A204.1 (cell line): ENCODE measurements around the gene RNF41.
"Not testable (repeated sequence)": the region's sequence is repeated elsewhere in the genome, so short reads cannot be mapped to it uniquely, and the experiment has no call there.

Source experiments
- FAIRE-seq: peaks from 2 replicates; lab custom pipeline; 2012; peaks lifted over from hg19 to GRCh38; lab: Jason Lieb, UNC

The RNF41 gene

GRCh38 chr12:56165369-56165768 lies 56.4 kb downstream of the RNF41 start:
- FAIRE-seq: no peak

GRCh38 chr12:56164345-56164729 lies 57.4 kb downstream of the RNF41 start:
- no peak for FAIRE-seq

- no peak for FAIRE-seq
Measured at GRCh38 chr12:56163533-56164344, 58.0 kb downstream of the RNF41 start.

- no peak for FAIRE-seq
Measured at GRCh38 chr12:56162468-56163290, 59.0 kb downstream of the RNF41 start.

- no peak for FAIRE-seq
Measured at GRCh38 chr12:56161690-56162351, 59.9 kb downstream of the RNF41 start.

- no peak for FAIRE-seq
Measured at GRCh38 chr12:56160894-56161689, 60.6 kb downstream of the RNF41 start.

- no peak for FAIRE-seq
Measured at GRCh38 chr12:56160193-56160763, 61.4 kb downstream of the RNF41 start.

- FAIRE-seq: no peak
Measured at GRCh38 chr12:56159482-56160192, 62.1 kb downstream of the RNF41 start.

GRCh38 chr12:56158926-56159461 lies 62.7 kb downstream of the RNF41 start:
- FAIRE-seq: no peak

- FAIRE-seq: peak; percentile 46
Measured at GRCh38 chr12:56158029-56158925, 63.4 kb downstream of the RNF41 start, which contains the start of gene MYL6. Gene MYL6, plus strand, starts transcription at chr12:56158359. Its CDS starts 43 bp downstream, at chr12:56158402.

GRCh38 chr12:56157201-56158028 lies 64.3 kb downstream of the RNF41 start:
- FAIRE-seq: no peak

- FAIRE-seq: not testable (repeated sequence)
Measured at GRCh38 chr12:56156464-56157200, 65.1 kb downstream of the RNF41 start.

GRCh38 chr12:56155256-56155845 lies 66.4 kb downstream of the RNF41 start:
- no peak for FAIRE-seq

GRCh38 chr12:56154818-56155217 lies 66.9 kb downstream of the RNF41 start:
- FAIRE-seq: no peak

- no peak for FAIRE-seq
Measured at GRCh38 chr12:56154246-56154771, 67.4 kb downstream of the RNF41 start.

GRCh38 chr12:56153678-56154065 lies 68.0 kb downstream of the RNF41 start:
- FAIRE-seq: no peak
